GM18499 (cell line): ENCODE data around the gene JMJD1C.
"Not testable (repeated sequence)": the region's sequence is repeated elsewhere in the genome, so short reads cannot be mapped to it uniquely, and the experiment has no call there.

Experiments used
- ATAC-seq: cut with Tn5 transposase; IDR thresholded peaks from one replicate; pipeline ENCODE4 v1.9.1; 2021; ENCODE audit warnings: moderate number of reproducible peaks; ENCODE audit not compliant: insufficient read depth, unreplicated experiment

JMJD1C gene

DNA sequence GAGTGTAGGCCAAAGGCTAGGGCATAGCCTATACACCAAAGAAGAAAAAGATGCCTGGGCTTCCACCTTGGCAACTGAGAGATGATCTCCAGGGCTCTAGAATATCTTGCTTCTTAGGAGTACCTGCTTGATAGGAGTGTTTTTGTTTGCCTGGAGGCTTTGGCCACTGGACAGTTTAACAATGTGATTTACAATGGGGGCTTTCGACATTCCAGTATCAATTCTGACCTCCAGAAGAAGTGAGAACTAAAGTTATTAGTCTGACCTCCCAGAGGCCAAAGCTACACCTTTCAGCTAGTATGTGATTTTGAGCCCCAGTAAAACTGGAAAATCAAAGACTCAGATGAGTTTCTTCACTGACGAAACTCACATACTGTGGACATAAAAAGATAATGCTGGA is 96.1 kb downstream of the JMJD1C start:
- no peak for ATAC-seq

GRCh38 chr10:63368365-63368764 is 97.4 kb downstream of the JMJD1C start:
- no peak for ATAC-seq

- no peak for ATAC-seq
These were observed 98.8 kb downstream of the JMJD1C start for GRCh38 chr10:63366933-63367332.

- no peak for ATAC-seq
These were observed 99.6 kb downstream of the JMJD1C start for GRCh38 chr10:63365976-63366765.

GRCh38 chr10:63364918-63365317 is 100.9 kb downstream of the JMJD1C start:
- no peak for ATAC-seq

DNA sequence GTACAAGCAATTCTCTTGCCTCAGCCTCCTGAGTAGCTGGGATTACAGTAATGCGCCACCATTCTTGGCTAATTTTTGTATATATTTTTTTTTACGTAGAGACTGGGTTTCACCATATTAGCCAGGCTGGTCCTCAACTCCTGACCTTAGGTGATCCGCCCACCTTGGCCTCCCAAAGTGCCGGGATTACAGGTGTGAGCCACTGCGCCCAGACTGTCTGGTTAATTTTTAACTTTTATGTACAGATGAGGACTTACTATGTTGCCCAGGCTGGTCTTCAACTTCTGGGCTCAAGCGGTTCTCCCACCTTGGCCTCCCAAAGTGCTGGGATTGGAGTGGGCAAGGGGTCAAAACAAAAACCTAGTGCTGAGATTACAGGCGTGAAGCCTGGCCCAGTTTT is 101.8 kb downstream of the JMJD1C start:
- no peak for ATAC-seq

DNA sequence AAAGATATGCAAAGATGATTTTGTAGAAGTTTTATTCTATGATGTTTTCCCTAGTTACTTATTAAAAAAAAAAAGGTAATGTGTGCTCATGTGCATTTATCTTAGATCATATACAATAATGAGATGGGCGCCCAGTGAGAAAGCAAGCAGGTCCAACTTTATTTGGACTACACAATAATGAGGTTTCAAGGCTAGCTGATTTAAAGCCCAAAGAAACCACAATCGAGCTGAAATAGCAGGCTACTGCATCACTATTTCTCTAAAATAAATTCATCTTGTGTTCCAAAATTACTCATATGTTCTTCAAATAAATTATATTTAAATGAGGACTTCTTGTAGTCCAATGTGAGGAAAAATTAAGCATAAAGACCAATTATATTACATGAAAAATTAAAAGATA is 110.1 kb downstream of the JMJD1C start:
- ATAC-seq: no peak

GRCh38 chr10:63352976-63353375 is 112.8 kb downstream of the JMJD1C start:
- no peak for ATAC-seq

DNA sequence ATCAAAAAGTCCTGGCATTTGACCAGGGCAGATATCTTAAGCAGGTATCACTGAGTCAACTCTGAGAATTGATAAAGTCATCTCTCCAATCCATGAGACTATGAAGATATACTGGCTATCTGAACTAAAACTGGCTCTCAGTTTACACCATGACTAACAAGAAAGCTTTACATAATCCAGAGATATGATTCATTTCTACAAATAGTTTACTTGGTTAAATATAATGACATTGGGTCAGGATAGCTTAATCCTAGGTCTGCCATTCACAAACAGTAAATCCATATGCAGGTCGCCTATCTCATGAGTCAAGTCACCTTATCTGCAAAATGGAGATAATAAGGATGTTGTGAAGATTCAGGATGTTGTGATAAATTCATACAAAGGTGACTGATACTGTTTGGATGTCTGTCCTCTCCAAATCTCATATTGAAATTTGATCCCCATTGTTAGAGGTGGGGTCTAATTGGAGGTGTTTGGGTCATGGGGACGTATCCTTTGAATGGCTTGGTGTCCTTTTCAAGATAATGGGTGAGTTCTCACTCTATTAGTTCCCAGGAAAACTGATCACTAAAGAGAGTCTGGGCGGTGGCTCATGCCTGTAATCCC is 117.4 kb downstream of the JMJD1C start:
- ATAC-seq: no peak

GRCh38 chr10:63346015-63346441 is 119.7 kb downstream of the JMJD1C start:
- ATAC-seq: no peak

DNA sequence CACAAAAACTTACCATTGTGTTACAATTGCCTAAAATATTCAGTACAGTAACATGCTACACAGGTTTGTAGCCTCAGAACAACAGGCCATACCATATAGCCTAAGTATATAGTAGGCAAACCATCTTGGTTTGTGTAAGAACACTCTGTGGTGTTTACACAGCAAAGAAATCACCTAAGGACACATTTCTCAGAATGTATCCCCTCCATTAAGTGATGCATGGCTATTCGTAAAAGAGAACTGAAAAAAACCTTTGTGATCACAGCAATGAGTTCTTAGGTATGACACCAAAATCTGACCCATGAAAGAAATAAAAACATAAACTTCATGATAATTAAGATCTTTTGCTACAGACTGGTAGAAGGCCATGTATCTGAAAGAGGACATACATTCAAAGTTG is 121.5 kb downstream of the JMJD1C start:
- no peak for ATAC-seq

DNA sequence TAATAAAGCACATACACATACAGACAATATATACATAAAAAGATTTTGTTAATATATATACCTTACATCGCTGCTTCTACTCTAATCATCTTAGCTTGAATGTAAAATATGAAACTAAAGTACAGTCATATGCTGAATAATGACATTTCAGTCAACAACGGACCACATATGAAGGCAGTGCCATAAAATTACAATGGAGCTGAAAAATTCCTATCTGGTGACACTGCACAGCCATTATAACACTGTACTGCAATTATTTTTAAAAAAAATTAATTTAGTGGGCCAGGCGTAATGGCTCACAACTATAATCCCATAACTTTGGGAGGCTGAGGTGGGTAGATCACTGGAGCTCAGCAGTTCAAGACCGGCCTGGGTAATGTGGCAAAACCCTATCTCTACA is 122.3 kb downstream of the JMJD1C start:
- no peak for ATAC-seq

- ATAC-seq: not testable (repeated sequence)
These were observed 126.1 kb downstream of the JMJD1C start for GRCh38 chr10:63339640-63340039.

DNA sequence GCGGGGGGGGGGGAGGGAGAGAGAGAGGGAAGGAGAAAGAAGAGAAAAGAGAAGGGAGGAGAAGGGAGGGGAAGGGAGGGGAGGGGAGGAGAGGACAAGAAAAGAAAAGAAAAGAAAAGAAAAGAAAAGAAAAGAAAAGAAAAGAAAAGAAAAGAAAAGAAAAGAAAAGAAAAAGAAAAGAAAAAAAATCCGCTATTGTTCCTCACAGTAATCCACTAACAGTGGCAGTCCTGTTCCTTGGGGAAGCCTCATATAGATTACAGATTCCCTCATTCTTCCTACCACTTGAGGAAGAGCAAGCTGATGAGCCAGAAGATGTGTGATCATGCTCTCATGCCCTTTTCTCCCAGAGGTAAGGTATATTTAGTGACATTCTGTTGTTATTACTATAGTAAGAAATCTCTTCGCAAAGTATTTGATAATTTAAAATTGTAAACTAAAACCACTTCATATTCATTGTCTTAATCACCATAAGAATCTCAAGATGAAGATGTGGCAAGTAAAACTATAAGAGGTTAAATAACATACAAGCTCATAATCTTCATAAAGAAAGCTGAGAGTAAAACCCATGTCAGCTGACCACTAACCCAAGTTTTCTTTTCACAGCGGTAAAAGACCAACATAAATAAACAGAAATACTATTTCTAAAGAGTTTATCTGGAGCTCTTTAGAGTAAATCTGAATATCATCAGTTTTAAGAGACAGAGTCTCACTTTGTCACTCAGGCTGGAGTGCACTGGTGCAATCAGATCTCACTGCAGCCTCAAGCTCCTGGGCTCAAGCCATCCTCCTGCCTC is 128.1 kb downstream of the JMJD1C start:
- ATAC-seq: no peak

- no peak for ATAC-seq
These were observed 134.2 kb downstream of the JMJD1C start for GRCh38 chr10:63331586-63331985.

DNA sequence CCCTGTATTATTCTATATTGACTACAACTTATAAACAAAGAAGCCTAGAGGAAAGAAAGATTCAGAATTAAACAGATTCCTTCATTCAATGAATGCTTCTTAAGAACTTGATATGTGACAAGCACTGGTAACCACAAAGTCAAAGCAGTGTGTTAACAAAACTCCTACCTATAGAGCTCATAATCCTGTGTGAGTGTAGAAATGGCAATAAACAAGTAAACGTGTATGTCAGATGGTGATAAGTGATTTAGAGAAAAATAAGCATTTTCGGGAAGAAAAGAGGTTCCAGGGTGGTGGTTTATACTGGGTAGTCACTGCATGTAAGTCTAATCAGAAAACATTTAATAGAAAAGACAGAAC is 141.3 kb downstream of the JMJD1C start:
- no peak for ATAC-seq

GRCh38 chr10:63323701-63324494 is 141.9 kb downstream of the JMJD1C start:
- ATAC-seq: no peak

DNA sequence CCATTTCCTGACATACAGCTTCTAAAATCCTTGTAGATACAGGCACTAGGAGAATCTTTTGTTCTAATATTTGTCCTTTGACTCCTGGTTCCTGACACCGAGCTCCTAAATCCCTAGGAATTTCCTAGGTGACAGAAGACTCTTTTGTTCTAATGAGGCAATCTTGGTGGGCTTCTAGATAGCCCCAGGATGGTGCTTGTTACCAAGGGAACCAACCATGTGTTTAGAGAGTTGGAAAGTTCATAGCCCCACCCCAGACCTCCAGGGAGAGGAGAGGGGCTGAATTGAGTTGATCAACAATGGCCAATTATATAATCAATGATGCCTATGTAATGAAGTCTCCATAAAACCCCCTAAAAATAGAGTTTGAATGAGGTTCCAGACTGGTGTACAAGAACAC is 145.1 kb downstream of the JMJD1C start:
- no peak for ATAC-seq

DNA sequence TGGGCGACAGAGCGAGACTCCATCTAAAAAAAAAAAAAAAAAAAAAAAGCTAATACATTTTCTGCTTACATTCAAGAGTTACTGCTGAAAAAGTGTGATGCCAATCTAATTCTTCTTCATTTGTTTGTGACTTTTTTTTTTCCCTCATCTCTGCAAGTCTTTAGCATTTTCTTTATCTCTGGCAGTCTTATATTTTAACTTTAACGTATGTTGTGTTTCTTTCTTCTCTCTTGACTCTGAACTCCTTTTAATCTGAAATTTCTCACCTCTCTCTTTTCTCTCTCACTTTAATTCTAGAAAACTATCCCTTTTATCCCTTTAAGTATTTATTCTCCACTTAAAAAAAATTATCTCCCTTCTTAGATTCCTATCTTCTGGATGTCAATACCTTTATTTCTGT is 146.5 kb downstream of the JMJD1C start:
- no peak for ATAC-seq

DNA sequence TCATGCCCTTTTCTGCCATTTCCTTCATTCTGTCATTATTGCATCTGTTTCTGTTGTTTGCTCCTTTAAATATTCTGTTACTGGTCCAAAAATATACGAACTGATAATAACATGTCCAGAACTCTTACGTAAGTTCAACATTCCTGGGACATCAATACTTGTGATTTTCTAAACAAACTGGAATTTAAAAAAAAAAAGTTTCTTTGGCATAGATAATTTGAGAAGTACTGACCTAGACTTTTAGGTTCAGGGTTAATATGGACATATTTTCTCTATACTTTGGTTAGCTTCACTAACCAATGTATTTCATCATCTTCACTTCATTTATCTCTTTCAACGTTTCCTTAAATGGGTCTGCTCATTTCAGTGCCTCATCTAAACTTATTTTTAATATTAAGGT is 147.3 kb downstream of the JMJD1C start:
- ATAC-seq: no peak

- ATAC-seq: no peak
These were observed 151.8 kb downstream of the JMJD1C start for GRCh38 chr10:63314020-63314419.
